Stimulated activated CD8-positive, alpha-beta memory T cell treated with anti-CD3 and anti-CD28 coated beads, Interleukin-2, amount 100 ng/mL, for 1 hour (primary cell): ENCODE data around the gene CARHSP1.
A peak's percentile ranks its signal among the peaks of the same experiment; 100 is the strongest.
"Not testable (repeated sequence)": the region's sequence is repeated elsewhere in the genome, so short reads cannot be mapped to it uniquely, and the experiment has no call there.

Experiments used
- DNase-seq, 2 donors: peaks; one replicate each; pipeline ENCODE4 v3.0.0-alpha.2; 2020; ENCODE audit warnings: low read depth in 2 of 2

The CARHSP1 gene

GRCh38 chr16:8872071-8872470 is 3.3 kb upstream of the CARHSP1 start:
- no peak for DNase-seq

DNA sequence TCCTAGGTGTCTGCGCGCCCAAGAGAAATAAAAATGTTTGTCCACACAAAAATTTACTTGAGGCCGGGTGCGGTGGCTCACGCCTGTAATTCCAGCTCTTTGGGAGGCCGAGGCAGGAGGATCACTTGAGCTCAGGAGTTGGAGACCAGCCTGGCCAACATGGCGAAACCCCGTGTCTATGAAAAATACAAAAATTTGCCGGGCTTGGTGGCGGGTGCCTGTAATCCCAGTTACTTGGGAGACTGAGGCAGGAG is 1.1 kb upstream of the CARHSP1 start:
- not testable (repeated sequence) for DNase-seq

DNA sequence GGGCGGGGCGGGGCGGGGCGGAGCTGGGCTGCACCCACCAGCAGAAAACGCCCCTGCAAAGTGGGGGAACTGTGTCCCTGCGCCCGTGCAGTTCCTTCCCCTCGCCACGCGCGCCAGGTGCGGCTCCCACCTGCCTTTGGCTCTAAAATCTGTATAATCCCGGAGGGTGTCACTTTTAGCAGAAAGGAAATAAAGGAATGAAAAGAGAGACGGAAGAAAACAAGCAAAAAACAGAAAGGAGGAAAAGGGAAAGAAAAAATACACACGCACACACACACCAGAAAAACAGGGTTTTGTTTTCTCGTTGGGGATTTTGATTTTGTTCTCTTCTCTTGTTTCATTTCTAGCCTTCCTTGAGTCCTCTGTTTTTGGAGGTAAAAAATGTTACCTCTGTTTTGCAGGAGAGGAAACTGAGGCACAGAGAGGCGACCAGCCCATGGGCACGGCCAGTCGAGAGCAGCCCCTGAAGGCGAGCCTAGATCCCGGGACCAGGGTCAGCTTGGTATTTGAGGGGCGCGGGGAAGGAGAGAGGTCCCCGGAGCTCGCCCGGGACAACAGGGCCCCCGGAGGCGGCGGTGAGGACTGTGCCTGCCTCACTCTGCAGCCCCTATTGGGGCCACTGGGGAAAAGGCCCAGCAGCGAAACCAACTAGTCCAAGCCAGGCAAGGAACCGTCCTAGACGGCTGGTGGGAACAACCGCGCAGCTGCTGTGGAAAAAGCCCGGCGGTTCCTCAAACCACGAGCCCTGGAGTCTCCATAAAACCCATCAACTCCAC is 594 bp upstream of the CARHSP1 start:
- DNase-seq, result no peak

DNA sequence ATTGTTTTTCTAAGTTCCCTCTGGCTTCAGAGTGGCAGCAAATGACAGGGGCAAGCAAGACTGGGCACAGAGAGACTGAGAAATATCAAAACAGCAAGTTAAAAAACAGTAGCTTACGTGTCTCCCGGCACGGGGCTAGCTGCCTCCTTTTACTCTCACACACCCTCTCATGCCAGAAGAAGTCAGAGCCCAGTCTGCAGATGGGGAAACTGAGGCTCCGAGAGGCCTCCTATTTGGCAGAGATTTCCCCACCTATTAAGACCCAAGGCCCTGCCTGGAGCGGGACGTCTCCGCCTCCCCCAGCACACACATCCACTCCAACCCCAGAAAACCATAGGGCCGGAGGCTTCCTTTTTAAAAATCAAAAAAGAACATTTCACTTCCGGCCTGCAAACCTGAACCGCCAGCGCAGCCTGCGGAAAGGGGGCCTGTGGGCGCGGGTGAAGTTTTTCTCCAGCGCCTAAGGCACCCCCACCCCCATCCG is 832 bp downstream of the CARHSP1 start:
- peak in 1 of 2 donors; percentile 28 for DNase-seq

GRCh38 chr16:8867216-8867931 is 1.4 kb downstream of the CARHSP1 start:
- no peak for DNase-seq

- DNase-seq, result no peak
These were observed 2.0 kb downstream of the CARHSP1 start for GRCh38 chr16:8866884-8867215.

GRCh38 chr16:8866118-8866883 is 2.5 kb downstream of the CARHSP1 start:
- DNase-seq, result no peak

DNA sequence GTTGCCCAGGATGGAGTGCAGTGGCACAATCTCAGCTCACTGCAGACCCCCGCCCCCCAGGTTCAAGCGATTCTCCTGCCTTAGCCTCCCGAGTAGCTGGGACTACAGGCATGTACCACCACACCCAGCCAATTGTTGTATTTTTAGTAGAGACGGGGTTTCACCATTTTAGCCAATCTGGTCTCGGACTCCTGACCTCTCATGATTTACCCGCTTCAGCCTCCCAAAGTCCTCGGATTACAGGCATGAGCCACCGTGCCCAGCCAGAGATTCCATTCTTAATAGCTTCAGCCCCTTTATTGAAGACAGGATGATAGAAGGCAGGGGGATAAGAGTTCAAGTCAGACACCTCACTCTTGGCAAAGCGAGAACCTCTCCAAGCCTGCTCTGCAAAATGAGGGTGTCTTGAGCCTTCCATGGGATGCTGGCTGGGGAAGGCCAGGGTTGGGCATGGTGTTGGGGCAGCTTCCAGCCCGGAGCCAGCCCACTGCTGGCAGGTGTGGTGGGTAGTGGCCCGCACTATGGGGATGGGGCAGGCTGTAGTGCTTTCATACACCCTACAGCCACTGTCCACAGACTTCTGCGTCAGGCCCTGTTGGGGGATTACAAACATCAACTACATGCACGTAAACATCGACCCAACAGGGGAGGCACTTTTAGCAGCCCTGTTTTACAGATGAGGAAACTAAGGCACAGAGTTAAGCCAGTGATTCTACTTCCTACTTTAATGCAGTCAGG is 3.5 kb downstream of the CARHSP1 start:
- no peak for DNase-seq

- DNase-seq, result no peak
These were observed 4.2 kb downstream of the CARHSP1 start for GRCh38 chr16:8864480-8865110.

DNA sequence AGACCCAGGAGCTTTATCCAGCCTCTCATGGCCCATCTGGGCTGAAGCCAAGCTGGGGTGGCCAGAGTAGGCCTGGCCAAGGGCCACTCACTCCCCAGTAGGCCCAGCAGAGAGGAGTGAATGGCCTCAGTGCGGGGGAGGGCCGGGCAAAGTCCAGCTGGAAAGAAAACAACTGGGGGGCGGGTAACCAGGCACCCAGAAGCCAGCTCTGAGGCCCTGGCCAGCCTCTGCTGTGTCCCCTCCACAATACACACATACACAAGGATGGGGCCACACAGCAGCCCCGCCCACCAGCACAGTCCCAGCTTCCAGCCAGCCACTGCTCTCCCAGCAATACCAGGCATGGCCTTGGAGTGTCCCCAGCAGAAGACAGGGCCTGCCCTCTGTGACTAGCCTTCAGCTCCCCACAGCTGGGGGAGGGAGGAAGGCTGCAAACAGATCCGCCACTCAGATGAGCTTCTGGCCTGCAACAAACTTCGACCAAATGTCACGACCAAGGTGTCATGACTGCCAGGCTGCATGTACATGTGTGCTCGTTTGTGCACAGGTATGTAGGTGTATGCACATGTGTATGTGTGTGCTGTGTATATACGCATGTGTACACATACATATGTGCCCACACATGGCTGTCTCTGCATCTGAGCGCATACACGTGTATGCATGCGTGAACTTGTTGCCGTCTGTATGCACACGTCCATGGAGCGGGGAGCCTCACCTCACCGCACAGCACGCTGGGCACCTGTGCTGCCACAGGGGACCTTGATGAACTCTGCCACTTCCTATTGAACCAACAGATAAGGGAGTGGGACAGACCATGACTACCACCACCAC is 5.0 kb downstream of the CARHSP1 start:
- no peak for DNase-seq

DNA sequence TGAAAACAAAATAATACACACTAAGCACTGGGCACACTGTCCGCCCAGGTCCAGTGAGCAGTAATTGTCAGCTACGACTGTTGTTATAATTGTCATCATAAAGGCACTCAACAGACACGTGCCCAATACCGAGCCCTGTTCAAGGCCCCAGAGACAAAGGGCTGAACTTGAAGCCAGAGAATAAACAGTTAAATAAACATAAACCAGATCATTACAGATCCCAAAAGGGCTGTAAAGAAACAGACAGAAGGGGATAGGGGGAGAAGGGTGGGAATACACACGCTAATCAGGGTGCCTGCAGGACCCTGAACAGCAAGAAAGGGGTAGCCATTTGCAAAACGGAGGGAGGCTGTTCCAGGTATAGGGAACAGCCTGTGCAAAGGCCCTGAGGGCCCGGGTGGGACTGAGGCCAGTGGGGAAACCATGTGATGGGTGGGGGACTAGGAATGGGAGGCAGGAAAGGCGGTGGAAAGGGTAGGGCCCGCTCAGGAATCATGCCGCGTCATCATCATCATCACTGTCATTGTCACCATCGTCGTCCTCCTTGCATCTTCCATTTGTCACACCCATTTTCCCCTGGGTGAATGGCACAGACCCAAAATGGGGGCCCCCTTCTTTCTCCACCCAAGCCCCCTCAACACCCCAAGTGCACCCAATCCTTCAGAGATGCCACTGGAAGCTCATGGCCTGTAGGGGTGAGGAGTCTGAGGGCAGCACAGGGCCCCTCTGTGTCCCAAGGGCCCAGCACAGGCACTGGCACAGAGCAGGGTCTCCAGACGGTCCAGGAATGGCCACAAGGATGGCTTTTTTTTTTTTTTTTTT is 6.3 kb downstream of the CARHSP1 start:
- DNase-seq, result no peak

DNA sequence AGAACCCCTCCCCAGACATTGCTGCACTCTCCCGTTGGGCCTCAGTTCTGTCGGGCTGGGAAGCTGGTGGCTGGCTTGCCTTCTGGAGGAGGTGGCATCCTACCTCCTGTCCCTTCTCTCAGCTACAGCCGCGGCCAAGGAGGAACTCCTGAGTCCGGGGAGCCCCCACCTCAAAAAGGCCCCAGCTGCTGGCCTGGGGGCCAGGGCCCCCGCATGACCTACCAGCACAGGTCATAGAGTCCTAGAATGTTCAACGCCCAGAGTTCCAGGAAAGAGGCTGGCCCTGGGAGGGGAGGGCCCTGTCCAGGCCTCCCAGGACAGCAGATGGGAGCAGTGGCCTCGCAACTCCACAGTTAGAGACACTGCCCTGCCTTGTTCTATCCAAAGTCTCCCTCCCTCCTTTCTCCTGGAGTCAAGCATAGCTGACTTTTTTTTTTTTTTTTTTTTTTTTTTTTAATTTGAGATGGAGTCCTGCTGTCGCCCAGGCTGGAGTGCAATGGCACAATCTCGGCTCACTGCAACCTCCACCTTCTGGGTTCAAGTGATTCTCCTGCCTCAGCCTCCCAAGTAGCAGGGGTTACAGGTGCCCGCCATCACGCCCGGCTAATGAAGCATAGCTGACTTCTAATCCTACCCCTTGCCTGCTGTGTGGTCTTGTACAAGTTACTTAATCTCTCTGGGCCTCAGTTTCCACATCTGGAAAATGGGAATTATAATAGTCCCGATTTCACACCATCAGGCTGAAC is 7.1 kb downstream of the CARHSP1 start:
- DNase-seq, result no peak

- DNase-seq, result no peak
These were observed 8.6 kb downstream of the CARHSP1 start for GRCh38 chr16:8859913-8860881.

GRCh38 chr16:8858994-8859912 is 9.6 kb downstream of the CARHSP1 start:
- no peak for DNase-seq

GRCh38 chr16:8855972-8856371 is 12.8 kb downstream of the CARHSP1 start:
- no peak for DNase-seq

- DNase-seq, result no peak
These were observed 13.6 kb downstream of the CARHSP1 start for GRCh38 chr16:8855051-8855786.
